Hematopoietic multipotent progenitor cell treated with erythropoietin and hydrocortisone succinate and interleukin-3 and kit ligand, for 15 days (in vitro differentiated cells): ENCODE data around the gene RHOT2.
A peak's percentile ranks its signal among the peaks of the same experiment; 100 is the strongest.

ENCODE experiments used
- DNase-seq: peaks from one replicate; pipeline ENCODE4 v3.0.0-alpha.2; 2015; ENCODE audit warnings: low spot score

RHOT2 gene

GRCh38 chr16:647173-647902, 20.6 kb upstream of the RHOT2 start:
- no peak for DNase-seq

DNA sequence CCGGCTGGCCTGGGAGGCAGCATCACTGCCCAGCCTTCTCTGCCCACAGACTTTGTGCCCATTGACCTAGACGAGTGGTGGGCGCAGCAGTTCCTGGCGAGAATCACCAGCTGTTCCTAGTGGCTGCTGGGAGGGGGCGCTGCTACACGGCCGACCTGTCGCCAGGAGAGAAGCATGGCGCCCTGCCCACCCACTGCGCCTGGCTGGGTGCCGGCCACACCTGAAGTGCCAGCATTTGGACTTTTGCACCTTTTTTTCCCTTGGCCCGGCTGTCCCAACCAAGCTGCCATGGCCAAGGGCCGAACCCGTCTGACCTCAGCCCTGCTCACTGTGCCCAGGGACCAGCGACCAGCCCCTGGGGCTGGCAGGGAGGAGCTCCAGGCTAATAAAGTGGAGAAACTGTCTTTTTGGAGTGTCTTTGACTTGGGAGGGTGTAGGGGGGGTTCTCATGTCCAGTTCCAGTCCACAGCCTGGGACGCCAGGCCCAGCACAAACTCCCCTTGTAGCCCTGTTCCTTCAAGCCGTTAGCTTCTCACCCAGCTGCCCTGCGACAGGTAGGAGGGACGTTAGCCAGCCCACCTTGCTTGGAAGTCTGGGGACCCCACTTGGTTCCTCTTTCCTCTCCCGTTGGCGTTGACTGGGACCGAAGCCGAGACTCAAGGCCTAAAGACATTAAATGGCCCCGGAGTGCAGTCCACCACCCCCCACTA, 19.7 kb upstream of the RHOT2 start:
- DNase-seq = peak; percentile 48

DNA sequence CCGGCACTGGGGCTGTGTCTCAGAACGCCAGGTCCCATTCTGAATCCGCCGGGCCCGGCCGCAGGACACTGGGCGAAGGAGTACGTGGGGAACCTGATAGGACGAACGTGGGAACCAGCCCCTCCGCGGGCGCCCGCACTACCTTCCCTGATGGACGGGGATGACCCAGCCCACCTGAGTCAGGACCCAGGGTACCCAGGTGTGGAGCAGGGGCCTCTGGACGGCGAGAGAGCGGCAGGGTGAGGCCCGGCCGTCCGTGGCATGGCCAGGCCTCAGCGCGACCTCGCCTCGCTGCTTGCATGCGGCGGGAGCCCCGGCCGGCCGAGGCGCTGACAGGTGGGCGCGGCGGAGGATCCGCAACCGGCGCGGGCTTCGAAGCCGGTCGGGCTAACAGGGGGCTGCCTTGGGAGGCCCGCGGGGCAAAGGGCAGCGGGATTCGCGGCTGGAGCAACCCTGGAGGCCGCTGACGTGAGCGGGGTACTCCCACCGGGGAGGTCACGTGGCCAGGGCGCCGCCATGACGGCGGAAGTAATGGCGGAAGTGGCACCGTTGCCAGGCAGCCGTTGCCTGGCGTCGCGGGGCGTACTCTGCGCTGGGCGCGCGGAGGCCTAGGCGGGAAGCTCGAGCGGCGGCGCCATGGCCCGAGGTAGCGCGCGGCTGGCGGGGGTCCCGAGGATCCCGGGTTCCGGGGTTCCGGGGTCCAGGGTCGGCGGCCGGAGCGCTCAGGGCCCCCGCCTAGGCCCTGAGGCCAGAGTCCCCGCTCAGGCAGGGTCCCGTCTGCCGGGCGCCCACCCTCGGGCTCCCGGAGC, 18.9 kb upstream of the RHOT2 start, which contains the start of gene WDR90:
WDR90 (plus strand) TSS at position 585 of the 809 bp plus-strand sequence; CDS start at position 637, 52 bp downstream.
- DNase-seq = peak; percentile 94

DNA sequence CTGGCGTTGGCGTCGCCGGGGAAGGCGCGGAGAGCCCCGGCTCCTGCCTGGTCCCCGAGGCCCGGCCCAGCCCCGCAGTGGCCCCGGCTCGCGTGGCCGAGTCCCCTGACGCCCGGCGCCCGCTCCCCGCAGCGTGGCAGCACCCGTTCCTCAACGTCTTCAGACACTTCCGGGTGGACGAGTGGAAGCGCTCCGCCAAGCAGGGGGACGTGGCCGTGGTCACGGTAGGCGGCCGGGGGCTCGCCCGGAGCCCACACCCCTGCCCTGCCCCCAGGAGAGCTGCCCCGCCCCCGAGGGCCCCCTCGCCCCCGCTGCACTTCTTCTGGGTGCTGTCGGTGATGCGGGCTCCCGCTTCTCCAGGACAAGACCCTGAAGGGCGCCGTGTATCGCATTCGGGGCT, 18.3 kb upstream of the RHOT2 start:
- peak; percentile 12 for DNase-seq

DNA sequence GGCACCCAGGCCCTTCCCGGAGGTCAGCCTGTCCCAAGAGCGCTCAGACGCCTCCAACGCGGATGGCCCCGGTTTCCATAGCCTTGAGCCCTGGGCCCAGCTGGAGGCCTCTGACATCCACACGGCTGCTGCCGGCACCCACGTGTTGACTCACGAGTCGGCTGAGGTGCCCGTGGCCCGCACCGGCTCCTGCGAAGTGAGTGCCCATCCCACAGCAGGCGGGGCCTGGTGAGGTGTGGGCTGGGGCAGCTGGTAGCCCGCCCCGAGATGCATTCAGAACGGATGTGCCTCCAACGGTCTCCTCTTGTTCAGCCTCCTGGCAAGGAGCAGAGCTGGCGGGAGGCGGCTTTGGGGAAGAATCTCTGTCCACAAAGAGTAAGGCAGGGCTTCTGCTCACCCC, 16.1 kb upstream of the RHOT2 start:
- no peak for DNase-seq

DNA sequence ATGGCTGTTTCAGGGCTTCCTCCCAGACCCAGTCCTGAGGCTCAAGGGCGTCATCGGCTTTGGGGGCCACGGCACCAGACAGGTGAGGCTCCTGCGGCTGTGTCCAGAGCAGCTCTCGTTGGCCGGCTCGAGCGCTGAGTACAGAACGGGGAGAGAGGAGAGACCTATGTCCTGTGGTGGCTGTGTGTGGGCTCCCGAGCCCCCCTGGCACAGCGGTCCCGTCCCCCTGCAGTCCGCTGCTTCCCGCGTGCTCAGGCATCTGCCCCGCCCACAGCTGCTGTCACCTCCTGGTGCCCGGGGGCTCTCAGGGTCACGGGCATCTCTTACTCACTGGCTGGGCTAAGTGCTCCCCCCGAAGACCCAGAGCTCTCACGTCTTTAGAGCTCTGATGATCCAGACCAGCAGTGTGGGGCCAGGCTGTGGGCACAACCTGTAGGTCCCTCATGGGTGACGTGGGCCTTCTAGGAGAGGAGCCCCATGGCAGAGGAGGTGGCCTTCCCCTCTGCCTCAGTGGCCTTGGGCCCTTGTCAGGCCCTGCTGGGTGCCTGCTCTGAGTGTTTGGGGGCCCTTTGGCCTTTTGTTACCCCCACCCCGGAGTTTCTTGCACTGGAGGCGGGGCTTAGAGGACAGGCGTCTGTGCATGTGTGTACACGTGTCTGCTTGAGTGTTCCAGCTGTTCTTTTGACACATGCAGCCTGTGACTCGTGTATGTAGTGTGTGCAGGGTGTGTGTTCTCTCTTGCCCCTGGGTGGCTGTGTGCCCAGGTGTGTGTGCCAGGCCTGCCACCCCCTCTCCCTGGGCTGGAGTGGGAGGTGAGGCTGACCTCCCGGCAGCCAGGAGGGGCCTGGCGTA, 15.3 kb upstream of the RHOT2 start:
- DNase-seq = no peak

DNA sequence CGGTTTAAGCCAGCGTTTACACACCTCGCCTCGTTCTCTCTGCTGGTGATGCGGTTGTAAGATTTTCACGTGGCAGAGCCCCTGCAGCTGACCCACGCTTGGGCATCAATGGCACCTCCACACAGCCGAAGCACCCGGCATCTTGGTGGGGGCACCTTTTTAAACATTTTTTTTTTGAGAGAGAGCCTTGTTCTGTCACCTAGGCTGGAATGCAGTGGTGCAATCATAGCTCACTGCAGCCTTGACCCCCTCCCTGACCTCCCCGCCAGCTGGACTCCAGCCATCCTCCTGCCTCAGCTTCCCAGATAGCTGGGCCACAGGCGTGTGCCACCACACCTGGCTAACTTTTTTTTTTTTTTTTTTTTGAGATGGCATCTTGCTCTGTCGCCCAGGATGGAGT, 13.9 kb upstream of the RHOT2 start:
- no peak for DNase-seq

DNA sequence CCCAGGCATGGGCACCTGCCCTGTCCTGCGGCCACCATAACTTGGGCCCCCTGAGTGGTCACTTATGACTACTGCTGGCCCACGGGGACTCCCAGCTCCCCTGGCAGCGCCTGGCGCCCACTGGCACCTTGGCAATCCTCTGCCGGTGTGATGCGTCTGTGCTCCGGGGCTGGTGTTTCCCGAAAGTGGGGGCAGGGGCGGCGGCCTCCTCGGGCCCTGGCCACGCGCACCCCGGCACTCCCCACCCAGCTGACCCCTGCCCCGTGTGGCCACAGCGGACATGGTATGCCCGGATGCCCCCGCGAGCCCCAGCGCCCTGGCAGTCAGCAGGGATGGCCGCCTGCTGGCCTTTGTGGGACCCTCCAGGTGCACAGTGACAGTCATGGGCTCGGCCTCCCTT, 10.4 kb upstream of the RHOT2 start:
- no peak for DNase-seq

- DNase-seq = no peak
These were observed 9.0 kb upstream of the RHOT2 start for GRCh38 chr16:658679-659571.

- no peak for DNase-seq
These were observed 8.3 kb upstream of the RHOT2 start for GRCh38 chr16:659618-660017.

DNA sequence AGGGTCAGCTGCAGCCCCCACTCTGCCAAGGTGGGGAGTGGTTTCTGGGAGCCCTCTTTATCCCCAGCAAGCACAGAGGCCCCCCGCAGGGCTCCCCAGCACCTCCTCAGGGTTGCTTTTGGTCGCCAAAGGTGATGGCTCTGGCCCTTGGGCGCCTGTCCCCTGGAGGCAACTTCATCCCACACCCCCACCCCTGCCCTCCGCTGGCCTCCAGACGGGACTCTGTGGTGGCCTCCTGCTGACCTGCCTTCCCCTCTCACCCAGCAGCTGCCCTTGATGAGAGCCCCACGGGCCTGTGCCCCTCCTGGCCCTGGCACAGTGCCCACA, 7.8 kb upstream of the RHOT2 start:
- no peak for DNase-seq

- peak; percentile 87 for DNase-seq
These were observed 7.3 kb upstream of the RHOT2 start for GRCh38 chr16:660459-661183.

DNA sequence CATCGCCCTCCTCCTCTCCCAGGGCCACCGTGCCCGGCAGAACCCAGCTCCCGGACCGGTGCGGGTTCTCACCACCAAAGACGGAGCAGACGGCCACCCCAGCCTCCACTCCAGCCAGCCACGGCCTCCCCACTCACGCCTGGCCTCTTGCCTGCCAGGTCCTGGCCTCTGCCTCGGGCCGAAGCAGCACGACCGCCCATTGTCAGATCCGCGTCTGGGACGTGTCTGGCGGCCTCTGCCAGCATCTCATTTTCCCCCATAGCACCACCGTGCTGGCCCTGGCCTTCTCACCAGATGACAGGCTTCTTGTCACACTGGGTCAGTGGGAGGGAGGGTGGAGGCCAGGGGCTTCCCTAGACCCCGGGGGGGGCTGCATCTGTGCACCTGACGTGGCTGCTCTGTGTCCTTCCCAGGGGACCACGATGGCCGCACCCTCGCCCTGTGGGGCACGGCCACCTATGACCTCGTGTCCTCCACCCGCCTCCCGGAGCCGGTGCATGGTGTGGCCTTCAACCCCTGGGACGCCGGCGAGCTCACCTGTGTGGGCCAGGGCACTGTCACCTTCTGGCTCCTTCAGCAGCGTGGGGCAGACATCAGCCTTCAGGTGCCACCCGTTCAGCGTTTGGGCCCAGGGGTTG, 6.6 kb upstream of the RHOT2 start:
- no peak for DNase-seq

DNA sequence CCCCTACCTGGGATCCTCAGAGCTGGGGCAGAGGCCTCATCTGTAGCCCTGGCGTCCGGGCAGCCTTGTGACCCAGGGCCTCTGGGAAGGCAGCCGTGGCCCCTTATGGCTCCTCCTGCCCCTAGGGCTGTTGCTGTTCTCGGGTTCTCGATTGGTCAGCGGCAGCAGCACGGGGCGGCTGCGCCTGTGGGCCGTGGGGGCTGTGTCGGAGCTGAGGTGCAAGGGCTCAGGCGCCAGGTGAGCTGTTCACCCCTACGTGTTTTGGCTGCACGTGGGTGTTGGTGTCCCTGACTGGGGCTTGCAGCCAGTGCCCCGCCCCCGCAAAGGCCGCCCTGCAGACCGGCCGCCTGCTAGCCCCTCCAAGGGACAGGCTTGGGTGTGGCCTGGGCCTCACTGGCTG, 5.8 kb upstream of the RHOT2 start:
- no peak for DNase-seq

DNA sequence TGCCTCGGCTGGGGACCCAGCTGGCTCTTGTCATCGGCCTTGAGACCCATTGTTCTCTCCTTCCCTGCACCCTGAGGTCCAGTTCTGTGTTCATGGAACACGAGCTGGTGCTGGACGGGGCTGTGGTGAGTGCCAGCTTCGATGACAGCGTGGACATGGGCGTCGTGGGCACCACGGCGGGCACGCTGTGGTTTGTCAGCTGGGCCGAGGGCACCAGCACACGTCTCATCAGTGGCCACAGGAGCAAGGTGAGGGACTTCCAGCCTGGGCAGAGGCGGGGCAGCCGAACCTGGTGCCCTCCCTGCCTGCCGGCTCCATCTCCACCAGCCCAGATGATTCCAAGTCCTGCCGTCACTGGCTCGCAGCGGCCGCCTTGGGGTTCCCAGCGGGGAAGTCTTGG, 5.3 kb upstream of the RHOT2 start:
- DNase-seq = no peak

GRCh38 chr16:666572-666971, 1.4 kb upstream of the RHOT2 start:
- DNase-seq = no peak

DNA sequence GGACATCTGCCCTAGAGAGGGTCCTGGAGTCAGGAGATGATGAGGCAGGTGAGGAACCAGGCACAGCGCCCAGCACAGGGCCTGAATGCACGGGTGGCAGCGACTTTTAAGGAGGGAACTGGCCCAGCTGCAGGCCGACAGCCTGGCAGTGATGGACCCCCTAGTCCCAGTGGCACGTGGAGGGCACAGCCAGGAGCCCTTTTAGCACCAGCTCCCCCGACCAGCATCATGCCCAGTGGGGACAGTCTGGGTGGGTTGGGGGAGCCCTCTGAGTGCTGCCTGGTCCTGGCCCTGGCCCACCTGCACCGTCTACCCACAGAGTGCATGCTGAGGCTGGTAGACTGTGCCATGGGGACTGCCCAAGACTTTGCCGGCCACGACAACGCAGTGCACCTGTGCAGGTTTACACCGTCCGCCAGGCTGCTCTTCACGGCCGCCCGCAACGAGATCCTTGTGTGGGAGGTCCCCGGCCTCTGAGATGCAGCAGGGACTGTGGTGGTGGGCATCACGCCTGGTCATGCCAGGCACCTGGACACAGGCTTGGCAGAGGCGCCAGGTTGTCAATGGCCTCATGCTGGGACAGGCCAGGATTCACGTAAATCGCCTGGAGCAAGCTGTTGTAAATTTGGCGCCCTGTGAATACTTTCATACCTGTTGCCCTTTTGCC, 686 bp upstream of the RHOT2 start:
- DNase-seq = no peak

DNA sequence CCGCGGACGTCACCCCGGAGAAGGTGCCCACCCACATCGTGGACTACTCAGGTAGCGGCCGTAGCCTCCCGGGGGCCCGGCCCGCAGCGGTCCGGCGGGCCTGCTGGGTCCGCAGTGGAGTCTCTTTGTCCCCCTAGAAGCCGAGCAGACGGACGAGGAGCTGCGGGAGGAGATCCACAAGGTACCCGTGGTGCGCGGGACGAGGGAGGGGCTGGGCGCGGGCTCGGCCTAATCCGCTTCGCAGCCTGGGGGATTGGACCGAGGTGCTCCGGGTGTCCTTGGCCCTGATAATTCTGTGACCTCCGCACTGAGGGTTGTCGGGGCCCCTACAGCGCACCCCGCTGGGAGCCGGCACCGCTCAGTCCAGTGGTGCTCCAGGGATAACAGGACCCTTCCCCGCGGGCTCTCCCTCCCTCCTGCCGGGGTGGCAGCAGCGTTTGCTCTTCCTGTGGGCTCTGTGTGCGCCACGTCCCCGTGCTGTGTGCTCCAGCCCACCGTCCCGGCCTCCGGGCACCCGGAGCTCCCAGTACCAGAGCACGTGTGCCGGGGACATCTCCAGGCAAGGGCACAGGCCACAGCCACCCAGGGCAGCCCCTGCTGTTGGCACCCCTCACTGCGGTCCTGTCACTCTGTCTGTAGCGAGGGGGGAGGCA, 713 bp downstream of the RHOT2 start:
- DNase-seq = peak; percentile 16

DNA sequence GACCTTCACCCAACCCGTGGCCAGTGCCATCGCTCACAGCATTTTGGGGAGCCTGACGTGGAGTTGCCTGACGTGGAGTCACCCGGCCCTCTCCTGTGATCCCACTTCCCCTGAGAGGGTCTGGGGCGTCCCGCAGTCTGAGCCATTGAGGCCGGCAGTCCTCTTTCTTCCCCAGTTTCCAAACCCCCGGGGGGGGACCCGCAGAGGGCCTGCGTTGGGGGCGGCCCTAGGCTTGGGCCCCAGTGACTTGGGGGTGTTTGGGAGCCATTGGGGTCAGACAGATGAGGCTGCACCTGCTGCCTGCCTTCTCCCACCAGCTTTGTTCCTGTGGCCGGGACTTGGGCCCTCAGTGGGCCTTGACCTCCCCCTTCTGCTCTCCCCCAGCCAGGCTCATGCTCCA, 1.7 kb downstream of the RHOT2 start:
- DNase-seq = no peak
